ENCODE results near the gene MICOS13.

MICOS13 gene

GRCh38 chr19:5677580-5677979 is 2.7 kb downstream of the MICOS13 start:
- H3K4me1 ChIP-seq (ENCODE audit: insufficient read depth, low read length, poor library complexity, severe bottlenecking), result no peaks in the 10 kb centered on the region
- TF ChIP-seq CTCF (conservative IDR thresholded peaks at IDR 0.05; ENCODE audit: low read length) (no peak), EZH2phosphoT487 (IDR thresholded peaks at IDR 0.05; ENCODE audit: borderline replicate concordance) (no peak)
- H3K9me2 ChIP-seq (replicated peaks; ENCODE audit: low read depth, low read length), result no peaks in the 10 kb centered on the region
- H4K20me1 ChIP-seq (ENCODE audit: insufficient read depth, low read length, poor library complexity, severe bottlenecking), result no peaks in the 10 kb centered on the region
- peaks cover 7% of the 10 kb centered on the region; the same call in 1 of the 2 replicates for H3K79me2 ChIP-seq (ENCODE audit: insufficient read depth, low read length)
- no peaks in the 10 kb centered on the region for H3F3A ChIP-seq (ENCODE audit: low read depth)
- no peak overlapping the region for H2AFZ ChIP-seq (ENCODE audit: low read length)
- H3K4me3 ChIP-seq (ENCODE audit: low read length, poor library complexity, severe bottlenecking), result no peak overlapping the region
- H3K27me3 ChIP-seq (ENCODE audit: insufficient read depth, low read length, poor library complexity, severe bottlenecking), result no peaks in the 10 kb centered on the region
- no peak overlapping the region for H3K9ac ChIP-seq (ENCODE audit: low read depth, low read length, poor library complexity, severe bottlenecking)
- no peaks in the 10 kb centered on the region for H3K9me3 ChIP-seq (ENCODE audit: insufficient read depth, low read depth, low read length)
- no peaks in the 10 kb centered on the region for H3K36me3 ChIP-seq (ENCODE audit: insufficient read depth, low read length)
- no peak overlapping the region for H3K4me2 ChIP-seq (ENCODE audit: low read depth, low read length, poor library complexity, severe bottlenecking)

GRCh38 chr19:5677136-5677535 is 3.2 kb downstream of the MICOS13 start:
- TF ChIP-seq CTCF (conservative IDR thresholded peaks at IDR 0.05; ENCODE audit: low read length) (no peak), EZH2phosphoT487 (IDR thresholded peaks at IDR 0.05; ENCODE audit: borderline replicate concordance) (no peak)
- H4K20me1 ChIP-seq (ENCODE audit: insufficient read depth, low read length, poor library complexity, severe bottlenecking), result no peaks in the 10 kb centered on the region
- H3F3A ChIP-seq (ENCODE audit: low read depth), result no peaks in the 10 kb centered on the region
- H3K9me2 ChIP-seq (replicated peaks; ENCODE audit: low read depth, low read length), result no peaks in the 10 kb centered on the region
- peaks cover 7% of the 10 kb centered on the region; the same call in 1 of the 2 replicates for H3K79me2 ChIP-seq (ENCODE audit: insufficient read depth, low read length)
- H3K27me3 ChIP-seq (ENCODE audit: insufficient read depth, low read length, poor library complexity, severe bottlenecking), result no peaks in the 10 kb centered on the region
- H3K4me1 ChIP-seq (ENCODE audit: insufficient read depth, low read length, poor library complexity, severe bottlenecking), result no peaks in the 10 kb centered on the region
- H3K9me3 ChIP-seq (ENCODE audit: insufficient read depth, low read depth, low read length), result no peaks in the 10 kb centered on the region
- no peak overlapping the region for H2AFZ ChIP-seq (ENCODE audit: low read length)
- no peaks in the 10 kb centered on the region for H3K36me3 ChIP-seq (ENCODE audit: insufficient read depth, low read length)
- H3K4me3 ChIP-seq (ENCODE audit: low read length, poor library complexity, severe bottlenecking), result no peak overlapping the region
- H3K9ac ChIP-seq (ENCODE audit: low read depth, low read length, poor library complexity, severe bottlenecking), result no peak overlapping the region
- H3K4me2 ChIP-seq (ENCODE audit: low read depth, low read length, poor library complexity, severe bottlenecking), result no peak overlapping the region

- H3K36me3 ChIP-seq (ENCODE audit: insufficient read depth, low read length), result no peaks in the 10 kb centered on the region
- H3K4me3 ChIP-seq (ENCODE audit: low read length, poor library complexity, severe bottlenecking), result no peak overlapping the region
- H3K79me2 ChIP-seq (ENCODE audit: insufficient read depth, low read length), result peaks cover 7% of the 10 kb centered on the region; the same call in 1 of the 2 replicates
- H2AFZ ChIP-seq (ENCODE audit: low read length), result no peak overlapping the region
- no peaks in the 10 kb centered on the region for H3F3A ChIP-seq (ENCODE audit: low read depth)
- no peak overlapping the region for H3K9ac ChIP-seq (ENCODE audit: low read depth, low read length, poor library complexity, severe bottlenecking)
- no peaks in the 10 kb centered on the region for H3K9me2 ChIP-seq (replicated peaks; ENCODE audit: low read depth, low read length)
- no peaks in the 10 kb centered on the region for H4K20me1 ChIP-seq (ENCODE audit: insufficient read depth, low read length, poor library complexity, severe bottlenecking)
- no peaks in the 10 kb centered on the region for H3K9me3 ChIP-seq (ENCODE audit: insufficient read depth, low read depth, low read length)
- H3K4me2 ChIP-seq (ENCODE audit: low read depth, low read length, poor library complexity, severe bottlenecking), result no peak overlapping the region
- H3K4me1 ChIP-seq (ENCODE audit: insufficient read depth, low read length, poor library complexity, severe bottlenecking), result no peaks in the 10 kb centered on the region
- H3K27me3 ChIP-seq (ENCODE audit: insufficient read depth, low read length, poor library complexity, severe bottlenecking), result no peaks in the 10 kb centered on the region
- no peak for TF ChIP-seq EZH2phosphoT487 (IDR thresholded peaks at IDR 0.05; ENCODE audit: borderline replicate concordance)
- no peak for TF ChIP-seq CTCF (conservative IDR thresholded peaks at IDR 0.05; ENCODE audit: low read length)
Observed at GRCh38 chr19:5676772-5677105, 3.6 kb downstream of the MICOS13 start.
